Smooth muscle cell (in vitro differentiated cells): ENCODE results near the gene TPSB2. TPM values are rescaled to one million over a fixed set of nuclear protein-coding genes. Genes with fewer than 3 reads are reported as not detected.

Experiments
- DNase-seq: peaks from one replicate; lab custom pipeline; 2025; ENCODE audit not compliant: unreplicated experiment; lab: John Stamatoyannopoulos, UW
- H2AFZ ChIP-seq: fragments of 200-600 bp; sonication (generic); 2 replicates; pipeline ENCODE4 v1.6.0; 2016; ENCODE audit warnings: antibody characterized with exemption, low read depth, mild to moderate bottlenecking
- H3F3A ChIP-seq: fragments of 200-600 bp; sonication (generic); 2 replicates; pipeline ENCODE4 v1.6.0; 2017; ENCODE audit warnings: antibody characterized with exemption, low read depth
- H3K27ac ChIP-seq: fragments of 200-600 bp; sonication (generic); 2 replicates; pipeline ENCODE4 v1.5.1; 2016; ENCODE audit warnings: low read depth, mild to moderate bottlenecking
- H3K27me3 ChIP-seq: fragments of 200-600 bp; sonication (generic); 2 replicates; pipeline ENCODE4 v1.6.1; 2016; ENCODE audit warnings: low read depth, mild to moderate bottlenecking
- H3K36me3 ChIP-seq: fragments of 200-600 bp; sonication (generic); 2 replicates; pipeline ENCODE4 v1.5.1; 2016; ENCODE audit warnings: low read depth
- H3K4me1 ChIP-seq: fragments of 200-600 bp; sonication (generic); 2 replicates; pipeline ENCODE4 v1.5.1; 2016; ENCODE audit warnings: low read depth
- H3K4me2 ChIP-seq: fragments of 200-600 bp; sonication (generic); 2 replicates; pipeline ENCODE4 v1.6.0; 2016; ENCODE audit warnings: mild to moderate bottlenecking
- H3K4me3 ChIP-seq: fragments of 200-600 bp; sonication (generic); 2 replicates; pipeline ENCODE4 v1.5.1; 2016; ENCODE audit warnings: mild to moderate bottlenecking
- H3K79me2 ChIP-seq: fragments of 200-600 bp; sonication (generic); 2 replicates; pipeline ENCODE4 v1.6.0; 2016; ENCODE audit warnings: low read depth, mild to moderate bottlenecking
- H3K9ac ChIP-seq: fragments of 200-600 bp; sonication (generic); 2 replicates; pipeline ENCODE4 v1.6.0; 2016; ENCODE audit warnings: low read depth
- H3K9me3 ChIP-seq: fragments of 200-600 bp; sonication (generic); replicated peaks from 2 replicates; pipeline ENCODE4 v1.5.1; 2016; ENCODE audit warnings: low read depth
- H4K20me1 ChIP-seq: fragments of 200-600 bp; sonication (generic); 2 replicates; pipeline ENCODE4 v1.6.0; 2016; ENCODE audit warnings: low read depth
- CTCF ChIP-seq: fragments of 200-600 bp; sonication (generic); IDR thresholded peaks from 2 replicates; pipeline ENCODE4 v1.5.1; 2017; ENCODE audit warnings: borderline replicate concordance, mild to moderate bottlenecking, antibody characterized with exemption; ENCODE audit not compliant: insufficient read depth, poor library complexity, severe bottlenecking
- WGBS: methylation state at CpG from one replicate; pipeline ENCODE4 v1.1.7; 2016; ENCODE audit warnings: low lambda C conversion rate; 5-methylcytosine and 5-hydroxymethylcytosine counted together
- polyA plus RNA-seq: library from polyadenylated mRNA; unstranded; fragments of >200 nt; fragmentation: Nextera tagmentation; extraction: Ambion mirVana; gene quantifications from 2 replicates; pipeline ENCODE4 v1.2.1, GENCODE V29; 2016
- total RNA-seq: library from RNA; depleted of rRNA; stranded (reverse); fragments of >200 nt; gene quantifications from 2 replicates; pipeline ENCODE4 v1.2.3, GENCODE V29; 2014

Gene TPSB2
- total and polyA plus RNA-seq, 2 experiments from 2014 or later, result not detected

- H3K79me2 ChIP-seq, result no peaks in the 10 kb centered on the region
- H3K9me3 ChIP-seq, result no peaks in the 10 kb centered on the region
- TF ChIP-seq CTCF, result no peak
- 90% methylated on average over 19 of the region's 19 CpGs for WGBS
- no peak overlapping the region for H3K27ac ChIP-seq
- H4K20me1 ChIP-seq, result no peaks in the 10 kb centered on the region
- H3K36me3 ChIP-seq, result no peaks in the 10 kb centered on the region
- H3K9ac ChIP-seq, result no peak overlapping the region
- H3K4me3 ChIP-seq, result no peak overlapping the region
- no peak for DNase-seq
- H3F3A ChIP-seq, result no peaks in the 10 kb centered on the region
- H3K27me3 ChIP-seq, result no peaks in the 10 kb centered on the region
- H3K4me2 ChIP-seq, result no peak overlapping the region
- H2AFZ ChIP-seq, result no peak overlapping the region
- no peaks in the 10 kb centered on the region for H3K4me1 ChIP-seq
These were observed 32.6 kb downstream of the TPSB2 start for GRCh38 chr16:1197237-1197866.

- Histone ChIP-seq H3K9ac (no peak overlapping the region), H3K27ac (no peak overlapping the region), H3K4me1 (no peaks in the 10 kb centered on the region), H3F3A (no peaks in the 10 kb centered on the region), H3K27me3 (no peaks in the 10 kb centered on the region), H3K4me3 (no peak overlapping the region), H2AFZ (no peak overlapping the region), H3K79me2 (no peaks in the 10 kb centered on the region), H4K20me1 (no peaks in the 10 kb centered on the region), H3K9me3 (no peaks in the 10 kb centered on the region), H3K36me3 (no peaks in the 10 kb centered on the region), H3K4me2 (no peak overlapping the region)
- no peak for TF ChIP-seq CTCF
- DNase-seq, result no peak
- WGBS, result 96% methylated on average over 11 of the region's 11 CpGs
These were observed 33.5 kb downstream of the TPSB2 start for GRCh38 chr16:1196494-1196893.

GRCh38 chr16:1195393-1195666 is 34.7 kb downstream of the TPSB2 start:
- TF ChIP-seq CTCF, result no peak
- no peak overlapping the region for H3K27ac ChIP-seq
- WGBS, result 92% methylated on average over 14 of the region's 14 CpGs
- no peak overlapping the region for H3K4me2 ChIP-seq
- no peaks in the 10 kb centered on the region for H3K27me3 ChIP-seq
- no peak for DNase-seq
- no peaks in the 10 kb centered on the region for H3K9me3 ChIP-seq
- H4K20me1 ChIP-seq, result no peaks in the 10 kb centered on the region
- H3K9ac ChIP-seq, result no peak overlapping the region
- no peak overlapping the region for H3K4me3 ChIP-seq
- no peaks in the 10 kb centered on the region for H3K79me2 ChIP-seq
- H3K4me1 ChIP-seq, result no peaks in the 10 kb centered on the region
- H3F3A ChIP-seq, result no peaks in the 10 kb centered on the region
- H2AFZ ChIP-seq, result no peak overlapping the region
- no peaks in the 10 kb centered on the region for H3K36me3 ChIP-seq

GRCh38 chr16:1194665-1195392 is 35.2 kb downstream of the TPSB2 start:
- 43% methylated on average over 26 of the region's 61 CpGs for WGBS
- Histone ChIP-seq H3K9ac (no peak overlapping the region), H3K4me1 (no peaks in the 10 kb centered on the region), H3K4me3 (no peak overlapping the region), H3K36me3 (no peaks in the 10 kb centered on the region), H3K27ac (no peak overlapping the region), H3K9me3 (no peaks in the 10 kb centered on the region), H3K4me2 (no peak overlapping the region), H4K20me1 (no peaks in the 10 kb centered on the region), H3K79me2 (no peaks in the 10 kb centered on the region), H3F3A (no peaks in the 10 kb centered on the region), H3K27me3 (no peaks in the 10 kb centered on the region), H2AFZ (no peak overlapping the region)
- peak; percentile 99 for TF ChIP-seq CTCF
- peak; percentile 1 for DNase-seq
